Osteoblast (primary cell): Measurements from ENCODE around the gene DLL4. TPM values are rescaled to one million over a fixed set of nuclear protein-coding genes. Genes with fewer than 3 reads are reported as not detected.
A peak's percentile ranks its signal among the peaks of the same experiment; 100 is the strongest.

Experiments
- DNase-seq: peaks from one replicate; pipeline ENCODE4 v3.0.0; 2011; ENCODE audit warnings: low spot score, mixed read lengths; ENCODE audit not compliant: insufficient read length; ENCODE audit errors: missing footprints
- H2AFZ ChIP-seq: 2 replicates; pipeline ENCODE4 v1.6.0; 2011; ENCODE audit warnings: mild to moderate bottlenecking, low read length
- H3K27ac ChIP-seq: 2 replicates; pipeline ENCODE4 v1.5.1; 2011; ENCODE audit warnings: mild to moderate bottlenecking, low read depth, low read length, moderate library complexity
- H3K27me3 ChIP-seq: 2 replicates; pipeline ENCODE4 v1.6.0; 2012; ENCODE audit warnings: mild to moderate bottlenecking, control low read depth, inconsistent platforms, low read length, moderate library complexity; ENCODE audit not compliant: insufficient read depth
- H3K36me3 ChIP-seq: 2 replicates; pipeline ENCODE4 v1.5.1; 2011; ENCODE audit warnings: mild to moderate bottlenecking, low read length, control low read depth, moderate library complexity; ENCODE audit not compliant: insufficient read depth
- H3K4me1 ChIP-seq: 2 replicates; pipeline ENCODE4 v1.5.1; 2011; ENCODE audit warnings: mild to moderate bottlenecking, low read length, control low read depth, moderate library complexity; ENCODE audit not compliant: insufficient read depth
- H3K4me2 ChIP-seq: 2 replicates; pipeline ENCODE4 v1.6.0; 2011; ENCODE audit warnings: mild to moderate bottlenecking, low read length; ENCODE audit not compliant: insufficient read depth
- H3K4me3 ChIP-seq: fragments of 200-600 bp; sonication (generic); 3 replicates; pipeline ENCODE4 v1.5.1; 2012; ENCODE audit warnings: mild to moderate bottlenecking, low read length, inconsistent platforms; ENCODE audit not compliant: insufficient read depth
- H3K79me2 ChIP-seq: 2 replicates; pipeline ENCODE4 v1.6.0; 2012; ENCODE audit warnings: mild to moderate bottlenecking, low read length, control low read depth, inconsistent platforms; ENCODE audit not compliant: insufficient read depth
- H3K9me3 ChIP-seq: 2 replicates; pipeline ENCODE4 v1.5.1; 2011; ENCODE audit warnings: low read depth, low read length, control low read depth
- H4K20me1 ChIP-seq: 2 replicates; pipeline ENCODE4 v1.6.0; 2012; ENCODE audit warnings: mild to moderate bottlenecking, low read length, control low read depth; ENCODE audit not compliant: insufficient read depth
- CTCF ChIP-seq: IDR thresholded peaks from 2 replicates; pipeline ENCODE4 v1.5.1; 2011; ENCODE audit warnings: mild to moderate bottlenecking, low read depth, low read length, moderate library complexity; ENCODE audit errors: extremely low read depth
- total RNA-seq: library from RNA; depleted of rRNA; stranded (reverse); fragments of >200 nt; gene quantifications from 2 replicates; pipeline ENCODE4 v1.2.3, GENCODE V29; 2012

The DLL4 gene
- total RNA-seq, 1 donor, result not detected

- DNase-seq, result peak; percentile 79
- Histone ChIP-seq H3K36me3 (peaks cover 6% of the 10 kb centered on the region), H4K20me1 (no peaks in the 10 kb centered on the region), H3K4me2 (no peak overlapping the region), H3K4me3 (no peak overlapping the region), H3K27me3 (no peaks in the 10 kb centered on the region), H3K79me2 (peaks cover 11% of the 10 kb centered on the region), H3K9me3 (no peaks in the 10 kb centered on the region), H3K27ac (no peak overlapping the region), H2AFZ (no peak overlapping the region), H3K4me1 (peaks cover 8% of the 10 kb centered on the region)
- TF ChIP-seq CTCF, result no peak
These were observed 28.5 kb downstream of the DLL4 start for GRCh38 chr15:40957581-40958051.

- Histone ChIP-seq H3K4me2 (no peak overlapping the region), H4K20me1 (no peaks in the 10 kb centered on the region), H3K4me3 (no peak overlapping the region), H2AFZ (no peak overlapping the region), H3K9me3 (no peaks in the 10 kb centered on the region), H3K27me3 (no peaks in the 10 kb centered on the region), H3K4me1 (peaks cover 7% of the 10 kb centered on the region), H3K36me3 (peaks cover 6% of the 10 kb centered on the region), H3K79me2 (peaks cover 11% of the 10 kb centered on the region), H3K27ac (no peak overlapping the region)
- DNase-seq, result no peak
- TF ChIP-seq CTCF, result no peak
These were observed 29.0 kb downstream of the DLL4 start for GRCh38 chr15:40958146-40958545.

GRCh38 chr15:40958723-40959122, 29.6 kb downstream of the DLL4 start:
- no peak overlapping the region for H2AFZ ChIP-seq
- no peaks in the 10 kb centered on the region for H3K27me3 ChIP-seq
- peaks cover 5% of the 10 kb centered on the region for H3K4me1 ChIP-seq
- no peak overlapping the region for H3K4me3 ChIP-seq
- H3K36me3 ChIP-seq, result peaks cover 6% of the 10 kb centered on the region
- no peak overlapping the region for H3K4me2 ChIP-seq
- no peak for TF ChIP-seq CTCF
- H4K20me1 ChIP-seq, result no peaks in the 10 kb centered on the region
- H3K79me2 ChIP-seq, result peaks cover 7% of the 10 kb centered on the region
- DNase-seq, result peak; percentile 57
- no peaks in the 10 kb centered on the region for H3K9me3 ChIP-seq
- no peak overlapping the region for H3K27ac ChIP-seq

- H3K9me3 ChIP-seq, result no peaks in the 10 kb centered on the region
- H3K4me1 ChIP-seq, result no peaks in the 10 kb centered on the region
- H3K27me3 ChIP-seq, result no peaks in the 10 kb centered on the region
- no peaks in the 10 kb centered on the region for H3K79me2 ChIP-seq
- H3K4me2 ChIP-seq, result no peak overlapping the region
- no peak overlapping the region for H3K27ac ChIP-seq
- TF ChIP-seq CTCF, result no peak
- DNase-seq, result peak; percentile 78
- no peak overlapping the region for H2AFZ ChIP-seq
- H3K4me3 ChIP-seq, result no peak overlapping the region
- no peaks in the 10 kb centered on the region for H4K20me1 ChIP-seq
- H3K36me3 ChIP-seq, result peaks cover 6% of the 10 kb centered on the region
These were observed 30.4 kb downstream of the DLL4 start for GRCh38 chr15:40959331-40960141.
